ES-I3 (cell line): ENCODE data around the gene QSOX1.

Experiments
- H3K36me3 ChIP-seq: 2 replicates; pipeline ENCODE4 v1.6.1; 2013; ENCODE audit warnings: mild to moderate bottlenecking, low read length, control low read depth, moderate library complexity; ENCODE audit not compliant: insufficient read depth
- H3K4me1 ChIP-seq: 2 replicates; pipeline ENCODE4 v1.6.1; 2013; ENCODE audit warnings: mild to moderate bottlenecking, control low read depth, low read length; ENCODE audit not compliant: insufficient read depth
- H3K9ac ChIP-seq: 2 replicates; pipeline ENCODE4 v1.6.1; 2013; ENCODE audit warnings: low read depth, mild to moderate bottlenecking, low read length, moderate library complexity
- H3K9me3 ChIP-seq: 2 replicates; pipeline ENCODE4 v1.6.1; 2013; ENCODE audit warnings: mild to moderate bottlenecking, low read length, moderate library complexity; ENCODE audit not compliant: control insufficient read depth, insufficient read depth

QSOX1 gene

GRCh38 chr1:180171691-180172090 is 17.0 kb downstream of the QSOX1 start:
- H3K9ac ChIP-seq = no peak overlapping the region
- H3K36me3 ChIP-seq = no peaks in the 10 kb centered on the region
- H3K4me1 ChIP-seq = peaks cover 15% of the 10 kb centered on the region; the same call in 1 of the 2 replicates
- no peaks in the 10 kb centered on the region for H3K9me3 ChIP-seq

GRCh38 chr1:180173451-180173850 is 18.8 kb downstream of the QSOX1 start:
- Histone ChIP-seq H3K9me3 (no peaks in the 10 kb centered on the region), H3K36me3 (no peaks in the 10 kb centered on the region), H3K4me1 (peaks cover 5% of the 10 kb centered on the region; the same call in 1 of the 2 replicates), H3K9ac (no peak overlapping the region)

GRCh38 chr1:180173952-180174351 is 19.3 kb downstream of the QSOX1 start:
- Histone ChIP-seq H3K4me1 (0 out of 2 replicates have a peak, but pooled peaks cover under 1% of the 10 kb centered on the region), H3K9ac (no peak overlapping the region), H3K36me3 (no peaks in the 10 kb centered on the region), H3K9me3 (no peaks in the 10 kb centered on the region)

GRCh38 chr1:180175291-180175690 is 20.6 kb downstream of the QSOX1 start:
- no peak overlapping the region for H3K9ac ChIP-seq
- no peaks in the 10 kb centered on the region for H3K9me3 ChIP-seq
- H3K4me1 ChIP-seq = no peaks in the 10 kb centered on the region
- H3K36me3 ChIP-seq = no peaks in the 10 kb centered on the region

- Histone ChIP-seq H3K36me3 (no peaks in the 10 kb centered on the region), H3K9me3 (no peaks in the 10 kb centered on the region), H3K4me1 (no peaks in the 10 kb centered on the region), H3K9ac (no peak overlapping the region)
Measured at GRCh38 chr1:180175806-180176205, 21.1 kb downstream of the QSOX1 start.

GRCh38 chr1:180176965-180177364 is 22.3 kb downstream of the QSOX1 start:
- no peaks in the 10 kb centered on the region for H3K4me1 ChIP-seq
- H3K9me3 ChIP-seq = no peaks in the 10 kb centered on the region
- 0 out of 2 replicates have a peak, but pooled peaks cover 3% of the 10 kb centered on the region for H3K36me3 ChIP-seq
- no peak overlapping the region for H3K9ac ChIP-seq

GRCh38 chr1:180177931-180178330 is 23.3 kb downstream of the QSOX1 start:
- Histone ChIP-seq H3K4me1 (no peaks in the 10 kb centered on the region), H3K9ac (no peak overlapping the region), H3K9me3 (no peaks in the 10 kb centered on the region), H3K36me3 (0 out of 2 replicates have a peak, but pooled peaks cover 4% of the 10 kb centered on the region)

- Histone ChIP-seq H3K9ac (no peak overlapping the region), H3K4me1 (no peaks in the 10 kb centered on the region), H3K9me3 (no peaks in the 10 kb centered on the region), H3K36me3 (peaks cover 4% of the 10 kb centered on the region; the same call in 1 of the 2 replicates)
Measured at GRCh38 chr1:180178511-180179161, 24.0 kb downstream of the QSOX1 start.

- H3K9ac ChIP-seq = no peak overlapping the region
- H3K36me3 ChIP-seq = peaks cover 4% of the 10 kb centered on the region; the same call in 1 of the 2 replicates
- no peaks in the 10 kb centered on the region for H3K9me3 ChIP-seq
- H3K4me1 ChIP-seq = no peaks in the 10 kb centered on the region
Measured at GRCh38 chr1:180179162-180179957, 24.7 kb downstream of the QSOX1 start.

- Histone ChIP-seq H3K9ac (no peak overlapping the region), H3K4me1 (no peaks in the 10 kb centered on the region), H3K9me3 (no peaks in the 10 kb centered on the region), H3K36me3 (peaks cover 4% of the 10 kb centered on the region; the same call in 1 of the 2 replicates)
Measured at GRCh38 chr1:180181048-180181447, 26.4 kb downstream of the QSOX1 start.

GRCh38 chr1:180181996-180182642 is 27.4 kb downstream of the QSOX1 start:
- no peak overlapping the region for H3K9ac ChIP-seq
- peaks cover 4% of the 10 kb centered on the region; the same call in 1 of the 2 replicates for H3K36me3 ChIP-seq
- H3K9me3 ChIP-seq = no peaks in the 10 kb centered on the region
- no peaks in the 10 kb centered on the region for H3K4me1 ChIP-seq

- Histone ChIP-seq H3K4me1 (no peaks in the 10 kb centered on the region), H3K9ac (no peak overlapping the region), H3K36me3 (peaks cover 4% of the 10 kb centered on the region; the same call in 1 of the 2 replicates), H3K9me3 (no peaks in the 10 kb centered on the region)
Measured at GRCh38 chr1:180182643-180183311, 28.1 kb downstream of the QSOX1 start.

- Histone ChIP-seq H3K9me3 (no peaks in the 10 kb centered on the region), H3K4me1 (no peaks in the 10 kb centered on the region), H3K9ac (no peak overlapping the region), H3K36me3 (peaks cover 4% of the 10 kb centered on the region; the same call in 1 of the 2 replicates)
Measured at GRCh38 chr1:180183426-180183825, 28.8 kb downstream of the QSOX1 start.

- H3K4me1 ChIP-seq = no peaks in the 10 kb centered on the region
- no peaks in the 10 kb centered on the region for H3K9me3 ChIP-seq
- H3K36me3 ChIP-seq = peaks cover 4% of the 10 kb centered on the region; the same call in 1 of the 2 replicates
- no peak overlapping the region for H3K9ac ChIP-seq
Measured at GRCh38 chr1:180184041-180184440, 29.4 kb downstream of the QSOX1 start.
